ENCODE data around the gene FSTL5.

FSTL5 gene

GRCh38 chr4:161345741-161346140, 818.1 kb downstream of the FSTL5 start:
- DNase-seq (ENCODE audit: low read depth in 2 of 3, low spot score in 1 of 3) = no peak

GRCh38 chr4:161343569-161343950, 820.2 kb downstream of the FSTL5 start:
- no peak for DNase-seq (ENCODE audit: low read depth in 2 of 3, low spot score in 1 of 3)

GRCh38 chr4:161342881-161343568, 820.8 kb downstream of the FSTL5 start:
- DNase-seq (ENCODE audit: low read depth in 2 of 3, low spot score in 1 of 3) = no peak

DNA sequence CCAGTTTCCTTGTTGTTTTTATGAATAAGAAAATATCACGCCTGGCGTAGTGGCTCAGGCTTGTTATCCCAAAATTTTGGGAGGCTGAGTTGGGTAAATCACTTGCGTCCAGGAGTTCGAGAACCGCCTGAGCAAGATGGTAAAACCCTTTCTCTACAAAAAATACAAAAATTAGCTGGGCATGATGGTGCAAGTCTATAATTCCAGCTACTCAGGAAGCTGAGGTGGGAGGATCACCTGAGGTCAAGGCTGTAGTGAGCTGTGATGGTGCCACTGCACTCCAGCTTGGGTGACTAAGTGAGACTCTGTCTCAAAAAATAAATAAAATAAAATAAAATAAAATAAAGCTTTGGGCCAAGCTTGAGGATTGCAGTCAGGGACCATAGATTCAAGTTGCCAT, 827.2 kb downstream of the FSTL5 start:
- DNase-seq (ENCODE audit: low read depth in 2 of 3, low spot score in 1 of 3) = no peak

DNA sequence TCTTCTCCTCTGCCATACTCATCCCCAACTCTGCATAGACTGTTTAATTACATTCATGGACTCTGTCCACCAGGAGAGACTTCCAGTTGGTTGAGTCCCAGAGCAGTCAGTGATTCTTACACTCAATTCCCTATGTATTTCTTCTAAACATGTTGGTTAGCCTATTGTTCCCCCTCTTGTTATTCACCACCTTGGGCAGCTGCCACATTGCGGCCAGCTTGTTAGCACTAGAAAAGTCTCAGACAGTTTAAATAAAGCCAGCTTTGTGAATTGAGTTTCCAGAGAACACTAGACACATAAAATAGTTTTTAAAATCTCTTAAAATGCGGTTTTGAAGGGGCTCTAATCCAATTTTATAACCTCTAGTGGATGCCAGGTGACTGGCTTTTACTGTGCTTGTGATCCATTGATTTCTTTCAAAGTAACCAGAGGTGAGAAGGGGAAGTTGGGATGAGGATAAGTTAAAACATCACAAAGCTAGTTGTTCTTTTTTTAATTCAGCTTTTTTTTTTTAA, 827.7 kb downstream of the FSTL5 start:
- no peak for DNase-seq (ENCODE audit: low read depth in 2 of 3, low spot score in 1 of 3)

Measured in stimulated activated CD4-positive, alpha-beta T cell treated with anti-CD3 and anti-CD28 coated beads, Interleukin-12 subunit alpha, Interleukin-12 subunit beta, amount 100 ng/mL, for 48 hours (primary cell).